SU-DHL-6 (cell line): ENCODE results near the gene STARD7.

Source experiments
- H2AFZ ChIP-seq: fragments of 200-600 bp; sonication (generic); 2 replicates; pipeline ENCODE4 v1.6.1; 2014; ENCODE audit warnings: low read depth, mild to moderate bottlenecking, moderate library complexity, mixed read lengths, antibody characterized with exemption, low read length; ENCODE audit not compliant: severe bottlenecking
- H3F3A ChIP-seq: fragments of 200-600 bp; shearing (Covaris generic); 2 replicates; pipeline ENCODE4 v1.6.0; 2016; ENCODE audit warnings: antibody characterized with exemption, mild to moderate bottlenecking; ENCODE audit not compliant: insufficient read depth
- H3K27ac ChIP-seq: fragments of 200-600 bp; sonication (generic); 2 replicates; pipeline ENCODE4 v1.5.1; 2016; ENCODE audit warnings: low read depth, mild to moderate bottlenecking, low read length, moderate library complexity, mixed read lengths
- H3K27me3 ChIP-seq: fragments of 200-600 bp; sonication (generic), shearing (Covaris generic); 2 replicates; pipeline ENCODE4 v1.6.0; 2014; ENCODE audit warnings: mild to moderate bottlenecking, low read length
- H3K36me3 ChIP-seq: fragments of 200-600 bp; sonication (generic); 2 replicates; pipeline ENCODE4 v1.6.1; 2014; ENCODE audit warnings: mild to moderate bottlenecking, low read length, mixed read lengths
- H3K4me2 ChIP-seq: fragments of 300-600, 200-600 bp; shearing (Covaris generic), sonication (generic); 2 replicates; pipeline ENCODE4 v1.6.0; 2014; ENCODE audit warnings: low read length, low read depth, mild to moderate bottlenecking; ENCODE audit not compliant: poor library complexity, severe bottlenecking
- H3K4me3 ChIP-seq: fragments of 200-600 bp; sonication (generic); 2 replicates; pipeline ENCODE4 v1.5.1; 2014; ENCODE audit warnings: antibody characterized with exemption, low read length, mild to moderate bottlenecking, mixed read lengths; ENCODE audit not compliant: insufficient read depth, poor library complexity, severe bottlenecking
- H3K79me2 ChIP-seq: fragments of 200-600 bp; sonication (generic); 2 replicates; pipeline ENCODE4 v1.6.1; 2014; ENCODE audit warnings: mild to moderate bottlenecking, low read length, moderate library complexity; ENCODE audit not compliant: insufficient read depth
- H3K9ac ChIP-seq: fragments of 200-600 bp; sonication (generic); 2 replicates; pipeline ENCODE4 v1.7.0; 2014; ENCODE audit warnings: mild to moderate bottlenecking, low read length
- H3K9me2 ChIP-seq: fragments of 200-600 bp; sonication (generic); replicated peaks from 2 replicates; pipeline ENCODE4 v1.6.1; 2014; ENCODE audit warnings: low read length; ENCODE audit not compliant: insufficient read depth
- H3K9me3 ChIP-seq: fragments of 200-600 bp; sonication (generic); 2 replicates; pipeline ENCODE4 v1.6.1; 2014; ENCODE audit warnings: low read length, mixed read lengths; ENCODE audit not compliant: insufficient read depth
- H4K20me1 ChIP-seq: fragments of 200-600 bp; sonication (generic); 2 replicates; pipeline ENCODE4 v1.6.1; 2014; ENCODE audit warnings: low read depth, mild to moderate bottlenecking, antibody characterized with exemption, low read length, moderate library complexity, mixed read lengths
- EZH2phosphoT487 ChIP-seq: fragments of 200-600 bp; sonication (generic), shearing (Covaris generic); conservative IDR thresholded peaks from 2 replicates; pipeline ENCODE4 v1.6.1; 2018; ENCODE audit warnings: mild to moderate bottlenecking, antibody characterized with exemption, low read length, moderate library complexity, mixed read lengths
- TF ChIP-seq, protein P1 (sequence below): fragments of 200-600 bp; sonication (generic); IDR thresholded peaks from one replicate; pipeline ENCODE4 v1.5.1; 2017; ENCODE audit warnings: antibody characterized with exemption, mild to moderate bottlenecking, low read length, moderate library complexity; ENCODE audit not compliant: insufficient read depth, poor library complexity, severe bottlenecking

Gene STARD7

DNA sequence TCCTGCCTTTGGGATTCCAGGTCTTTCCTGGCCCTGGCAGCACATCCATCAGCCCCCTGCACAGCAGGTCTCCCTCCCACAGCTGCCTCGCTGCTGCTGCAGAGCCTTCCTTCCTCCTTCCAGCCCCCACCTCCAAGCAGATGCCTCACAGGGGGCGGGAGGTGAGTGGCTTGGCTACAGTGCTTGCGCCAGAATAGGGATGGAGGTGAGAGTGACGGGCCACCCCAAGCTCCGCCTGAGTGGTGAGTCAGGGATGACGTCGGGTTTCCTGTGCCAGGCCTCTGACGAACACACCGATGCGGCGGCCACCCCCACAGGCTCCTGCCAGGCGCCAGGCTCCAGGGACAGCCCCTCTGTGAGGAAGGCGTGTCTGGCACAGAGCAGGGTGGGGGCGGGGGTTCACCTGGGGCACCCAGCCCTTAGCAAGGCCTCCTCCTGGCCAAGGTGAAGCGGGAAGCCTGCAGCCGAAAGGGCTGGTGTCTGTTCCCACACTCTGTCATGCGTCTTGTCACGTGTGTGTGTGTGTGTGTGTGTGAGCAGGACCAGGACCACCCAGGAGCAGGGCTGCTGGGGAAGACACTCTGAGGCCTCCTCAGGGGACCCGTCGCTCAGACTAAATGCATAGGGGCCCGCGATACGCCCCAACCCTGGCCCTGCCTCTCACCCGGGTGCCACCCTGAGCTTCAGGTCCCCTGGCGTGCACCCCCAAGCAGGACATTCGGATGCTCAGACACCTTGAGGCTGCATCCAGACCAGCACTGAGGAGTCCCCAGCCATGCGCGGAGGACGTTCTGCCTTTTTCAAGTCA, 60.0 kb downstream of the STARD7 start:
- peaks cover 35% of the 10 kb centered on the region for H3F3A ChIP-seq
- H3K9me2 ChIP-seq, result no peaks in the 10 kb centered on the region
- H3K27me3 ChIP-seq, result no peaks in the 10 kb centered on the region
- H3K9me3 ChIP-seq, result no peaks in the 10 kb centered on the region
- peak overlapping the region; percentile 21 for H2AFZ ChIP-seq
- H3K27ac ChIP-seq, result peak overlapping the region; percentile 98
- H3K79me2 ChIP-seq, result peaks cover 13% of the 10 kb centered on the region
- H3K4me2 ChIP-seq, result peak overlapping the region; percentile 90
- peaks cover 5% of the 10 kb centered on the region for H3K36me3 ChIP-seq
- H3K9ac ChIP-seq, result peak overlapping the region; percentile 98
- H3K4me3 ChIP-seq, result peak overlapping the region; percentile 21
- H4K20me1 ChIP-seq, result peaks cover 6% of the 10 kb centered on the region; the same call in 1 of the 2 replicates
- TF ChIP-seq, protein P1, sequence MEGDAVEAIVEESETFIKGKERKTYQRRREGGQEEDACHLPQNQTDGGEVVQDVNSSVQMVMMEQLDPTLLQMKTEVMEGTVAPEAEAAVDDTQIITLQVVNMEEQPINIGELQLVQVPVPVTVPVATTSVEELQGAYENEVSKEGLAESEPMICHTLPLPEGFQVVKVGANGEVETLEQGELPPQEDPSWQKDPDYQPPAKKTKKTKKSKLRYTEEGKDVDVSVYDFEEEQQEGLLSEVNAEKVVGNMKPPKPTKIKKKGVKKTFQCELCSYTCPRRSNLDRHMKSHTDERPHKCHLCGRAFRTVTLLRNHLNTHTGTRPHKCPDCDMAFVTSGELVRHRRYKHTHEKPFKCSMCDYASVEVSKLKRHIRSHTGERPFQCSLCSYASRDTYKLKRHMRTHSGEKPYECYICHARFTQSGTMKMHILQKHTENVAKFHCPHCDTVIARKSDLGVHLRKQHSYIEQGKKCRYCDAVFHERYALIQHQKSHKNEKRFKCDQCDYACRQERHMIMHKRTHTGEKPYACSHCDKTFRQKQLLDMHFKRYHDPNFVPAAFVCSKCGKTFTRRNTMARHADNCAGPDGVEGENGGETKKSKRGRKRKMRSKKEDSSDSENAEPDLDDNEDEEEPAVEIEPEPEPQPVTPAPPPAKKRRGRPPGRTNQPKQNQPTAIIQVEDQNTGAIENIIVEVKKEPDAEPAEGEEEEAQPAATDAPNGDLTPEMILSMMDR, result no peak
- TF ChIP-seq EZH2phosphoT487, result no peak

DNA sequence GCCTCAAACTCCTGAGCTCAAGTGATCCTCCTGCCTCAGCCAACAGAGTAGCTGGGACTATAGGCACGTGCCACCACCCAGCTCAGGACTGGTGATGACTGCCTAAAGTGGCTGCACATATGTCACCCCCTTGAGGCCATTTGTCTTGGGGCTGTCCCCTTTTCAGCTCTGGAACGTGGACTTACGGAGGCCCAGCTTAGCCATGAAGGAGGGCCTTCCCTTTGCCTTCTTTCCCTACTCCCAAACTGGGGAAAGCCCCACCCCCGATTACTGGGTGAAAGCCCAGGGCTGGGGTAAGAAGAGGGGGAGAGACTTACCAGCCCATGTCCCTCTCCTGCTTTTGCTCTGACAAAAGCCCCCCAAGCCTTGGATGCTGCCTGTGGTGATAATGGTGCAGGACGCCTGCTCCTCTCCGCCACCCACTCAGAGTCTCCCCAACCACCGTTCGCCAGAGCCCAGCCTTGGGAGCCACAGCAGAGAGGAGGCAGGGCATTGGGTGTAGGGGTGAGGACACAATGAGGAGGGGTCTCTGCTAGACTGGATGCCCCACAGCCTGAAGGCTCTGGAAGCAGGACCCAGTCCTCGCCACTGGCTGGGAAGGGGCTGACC, 60.9 kb downstream of the STARD7 start:
- Histone ChIP-seq H4K20me1 (peaks cover 11% of the 10 kb centered on the region; the same call in 1 of the 2 replicates), H3K27me3 (no peaks in the 10 kb centered on the region), H3K79me2 (peaks cover 22% of the 10 kb centered on the region), H3K4me3 (peak overlapping the region; percentile 21), H3F3A (peaks cover 41% of the 10 kb centered on the region), H3K36me3 (peaks cover 10% of the 10 kb centered on the region), H3K9ac (peak overlapping the region; percentile 98), H3K9me3 (no peaks in the 10 kb centered on the region), H3K27ac (peak overlapping the region; percentile 98), H2AFZ (no peak overlapping the region), H3K9me2 (no peaks in the 10 kb centered on the region), H3K4me2 (peak overlapping the region; percentile 90)
- TF ChIP-seq, protein P1, result no peak
- TF ChIP-seq EZH2phosphoT487, result no peak

DNA sequence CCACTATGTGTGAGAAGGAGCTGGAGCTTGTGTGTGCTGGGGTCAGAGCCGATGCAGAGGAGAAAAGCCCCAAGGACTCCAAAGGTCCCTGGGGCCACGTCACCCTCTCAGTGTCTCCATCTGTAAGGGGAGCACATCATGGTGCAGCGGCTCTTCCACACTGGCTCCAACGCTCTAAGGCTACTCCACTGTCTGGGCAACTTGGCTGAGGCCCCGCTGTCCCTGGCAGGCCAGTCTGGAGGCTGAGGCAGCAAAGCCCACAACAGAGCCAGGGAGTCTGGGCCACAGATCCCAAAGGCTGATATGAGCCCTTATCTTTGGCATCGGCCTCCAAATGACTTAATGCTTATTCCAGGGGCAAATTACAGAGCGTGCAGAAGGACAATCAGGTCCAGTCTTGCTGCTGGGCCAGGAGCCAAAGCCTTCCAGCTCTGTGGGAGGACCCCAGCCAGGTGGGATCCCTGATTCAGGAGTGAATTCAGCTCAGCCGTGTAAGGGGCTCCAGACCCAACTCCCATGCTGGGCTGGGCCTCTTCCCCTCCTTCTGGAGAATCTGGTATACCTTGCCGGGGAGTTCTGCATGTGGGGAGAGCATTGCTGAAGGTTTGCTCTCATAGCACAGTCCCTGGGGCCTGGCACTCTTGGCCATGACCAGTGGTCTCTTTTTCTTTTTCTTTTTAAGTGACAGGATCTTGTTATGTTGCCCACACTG, 61.6 kb downstream of the STARD7 start:
- no peak overlapping the region for H2AFZ ChIP-seq

More for the DNA sequence above, 61.6 kb downstream of the STARD7 start:
- TF ChIP-seq EZH2phosphoT487, result no peak
- H3K4me2 ChIP-seq, result peak overlapping the region; percentile 90
- no peaks in the 10 kb centered on the region for H3K9me3 ChIP-seq
- peaks cover 11% of the 10 kb centered on the region; the same call in 1 of the 2 replicates for H4K20me1 ChIP-seq
- peak overlapping the region; percentile 2 for H3K4me3 ChIP-seq
- peaks cover 46% of the 10 kb centered on the region for H3F3A ChIP-seq
- H3K27me3 ChIP-seq, result no peaks in the 10 kb centered on the region
- peak overlapping the region; percentile 98 for H3K9ac ChIP-seq
- peaks cover 22% of the 10 kb centered on the region for H3K79me2 ChIP-seq
- peaks cover 10% of the 10 kb centered on the region for H3K36me3 ChIP-seq
- H3K27ac ChIP-seq, result peak overlapping the region; percentile 98
- H3K9me2 ChIP-seq, result no peaks in the 10 kb centered on the region
